HepG2 (cell line): ENCODE data around the gene TMEM219. TPM values are rescaled to one million over a fixed set of nuclear protein-coding genes. Genes with fewer than 3 reads are reported as not detected.

Source experiments
- ATAC-seq: fragments of 200-7000 bp; cut with Tn5 transposase; 3 replicates; pipeline ENCODE4 v1.9.1; 2020; ENCODE audit warnings: mild to moderate bottlenecking, moderate library complexity
- BruUV-seq: library from RNA; stranded (reverse); fragments of 400-500 nt; replicated peaks from 2 replicates; lab custom pipeline; 2021; lab: Mats Ljungman, UMichigan
- CTCF ChIA-PET: fragments of 300-600 bp; formaldehyde crosslinking; extraction: SDS; loops from one replicate; lab custom pipeline; 2021; ENCODE audit warnings: low total read pairs, inconsistent platforms, low intra/inter-chr PET ratio; lab: Yijun Ruan, JAX
- POLR2A ChIA-PET: fragments of 350-600 bp; sonication (Branson Sonifier 250); formaldehyde crosslinking; loops from one replicate; lab custom pipeline; 2020; ENCODE audit warnings: antibody characterized with exemption, inconsistent platforms; lab: Yijun Ruan, JAX
- DNase-seq: peaks from one replicate; pipeline ENCODE4 v3.0.0-alpha.2; 2015; ENCODE audit warnings: low spot score
- FAIRE-seq: peaks from 3 replicates; lab custom pipeline; 2011; peaks lifted over from hg19 to GRCh38; lab: Jason Lieb, UNC
- H2AFZ ChIP-seq: one replicate; pipeline ENCODE4 v1.6.1; 2011; ENCODE audit warnings: low read length, inconsistent platforms
- H3K27ac ChIP-seq: fragments of 300-600 bp; 3 replicates; pipeline ENCODE4 v1.8.0; 2011; ENCODE audit warnings: mixed run types, mild to moderate bottlenecking, mixed read lengths, low read length, inconsistent platforms; ENCODE audit not compliant: insufficient read depth; ENCODE audit errors: extremely low read length
- H3K27me3 ChIP-seq, 2 experiments: fragments of 200-600 bp in 1 of 2; 2 replicates in 1 of 2; 3 replicates in 1 of 2; pipeline versions ENCODE4 v1.6.0 to v1.8.0; 2011; ENCODE audit warnings: low read length in 2 of 2, mild to moderate bottlenecking in 2 of 2, moderate library complexity in 2 of 2, inconsistent platforms in 1 of 2; ENCODE audit not compliant: insufficient read depth in 2 of 2, control insufficient read depth in 1 of 2
- H3K36me3 ChIP-seq, 2 experiments: fragments of 200-600 bp in 1 of 2; replicated peaks in 1 of 2; 2 replicates in 1 of 2; 3 replicates in 1 of 2; pipeline versions ENCODE4 v1.5.1 to v1.8.0; 2011; ENCODE audit warnings: low read length in 2 of 2, inconsistent platforms in 1 of 2; ENCODE audit not compliant: insufficient read depth in 2 of 2, control insufficient read depth in 1 of 2
- H3K4me1 ChIP-seq: 2 replicates; pipeline ENCODE4 v1.5.1; 2012; ENCODE audit warnings: low read length, inconsistent platforms; ENCODE audit not compliant: insufficient read depth
- H3K4me2 ChIP-seq: 2 replicates; pipeline ENCODE4 v1.6.0; 2011; ENCODE audit warnings: low read depth, low read length, inconsistent platforms
- H3K4me3 ChIP-seq, 3 experiments: fragments of 200-600 bp in 1 of 3; sonication (generic), shearing (Covaris generic) in 1 of 3; replicated peaks in 1 of 3; 2 replicates each; pipeline ENCODE4 v1.5.1; 2011 to 2016; ENCODE audit warnings: low read length in 3 of 3, inconsistent platforms in 2 of 3, low read depth in 2 of 3, mild to moderate bottlenecking in 2 of 3, control low read depth in 1 of 3, mixed read lengths in 1 of 3; ENCODE audit not compliant: insufficient read depth in 1 of 3
- H3K79me2 ChIP-seq: one replicate; pipeline ENCODE4 v1.6.1; 2011; ENCODE audit warnings: low read length, inconsistent platforms; ENCODE audit not compliant: insufficient read depth
- H3K9ac ChIP-seq: 2 replicates; pipeline ENCODE4 v1.6.0; 2011; ENCODE audit warnings: mild to moderate bottlenecking, low read depth, low read length, inconsistent platforms; ENCODE audit not compliant: insufficient read depth
- H3K9me3 ChIP-seq: 2 replicates; pipeline ENCODE4 v1.5.1; 2012; ENCODE audit warnings: mild to moderate bottlenecking, low read length
- H4K20me1 ChIP-seq: 2 replicates; pipeline ENCODE4 v1.6.0; 2011; ENCODE audit warnings: inconsistent platforms, mild to moderate bottlenecking, low read length, moderate library complexity; ENCODE audit not compliant: insufficient read depth
- NR3C1 ChIP-seq: sonication (generic); formaldehyde crosslinking; IDR thresholded peaks from 2 replicates; pipeline ENCODE4 v1.4.0; 2020; ENCODE audit warnings: missing genetic modification reagents
- SETDB1 ChIP-seq: sonication (generic); formaldehyde crosslinking; IDR thresholded peaks from 2 replicates; pipeline ENCODE4 v1.5.1; 2020; ENCODE audit warnings: missing genetic modification reagents, mild to moderate bottlenecking, borderline replicate concordance
- SMAD9 ChIP-seq: sonication (generic); formaldehyde crosslinking; IDR thresholded peaks from 2 replicates; pipeline ENCODE4 v1.5.1; 2020; ENCODE audit warnings: mild to moderate bottlenecking, missing genetic modification reagents
- TEAD3 ChIP-seq: optimal IDR thresholded peaks from 2 replicates; pipeline ENCODE3; 2016; ENCODE audit warnings: borderline replicate concordance
- XRCC5 ChIP-seq: fragments of 200-400 bp; formaldehyde crosslinking; optimal IDR thresholded peaks from 2 replicates; pipeline ENCODE3; 2017; ENCODE audit warnings: mild to moderate bottlenecking, low read length
- YEATS2 ChIP-seq: sonication (generic); formaldehyde crosslinking; IDR thresholded peaks from 2 replicates; pipeline ENCODE4 v1.4.0; 2020; ENCODE audit warnings: missing genetic modification reagents, borderline replicate concordance
- ZKSCAN5 ChIP-seq: sonication (generic); formaldehyde crosslinking; IDR thresholded peaks from 2 replicates; pipeline ENCODE4 v1.5.1; 2020; ENCODE audit warnings: mild to moderate bottlenecking, missing genetic modification reagents
- ZNF12 ChIP-seq: sonication (generic); formaldehyde crosslinking; IDR thresholded peaks from 2 replicates; pipeline ENCODE4 v1.5.0; 2020; ENCODE audit warnings: missing genetic modification reagents
- ZNF275 ChIP-seq: sonication (generic); formaldehyde crosslinking; IDR thresholded peaks from 2 replicates; pipeline ENCODE4 v1.8.0; 2022; ENCODE audit warnings: missing genetic modification reagents, mild to moderate bottlenecking, inconsistent platforms, borderline replicate concordance
- ZNF281 ChIP-seq: sonication (generic); formaldehyde crosslinking; IDR thresholded peaks from 2 replicates; pipeline ENCODE4 v1.4.0; 2020; ENCODE audit warnings: missing genetic modification reagents, borderline replicate concordance
- ZNF501 ChIP-seq: sonication (generic); formaldehyde crosslinking; IDR thresholded peaks from 2 replicates; pipeline ENCODE4 v1.5.1; 2020; ENCODE audit warnings: mild to moderate bottlenecking, moderate library complexity, missing genetic modification reagents
- ZNF510 ChIP-seq: sonication (generic); formaldehyde crosslinking; IDR thresholded peaks from 2 replicates; pipeline ENCODE4 v1.4.0; 2020; ENCODE audit warnings: low read depth, mild to moderate bottlenecking, missing genetic modification reagents
- ZNF567 ChIP-seq: sonication (generic); formaldehyde crosslinking; IDR thresholded peaks from 2 replicates; pipeline ENCODE4 v1.8.1; 2023; ENCODE audit warnings: mild to moderate bottlenecking, missing genetic modification reagents, borderline replicate concordance
- ZNF678 ChIP-seq: sonication (generic); formaldehyde crosslinking; IDR thresholded peaks from 2 replicates; pipeline ENCODE4 v1.4.0; 2020; ENCODE audit warnings: mild to moderate bottlenecking, missing genetic modification reagents
- ZNF720 ChIP-seq: sonication (generic); formaldehyde crosslinking; IDR thresholded peaks from 2 replicates; pipeline ENCODE4 v1.4.0; 2020; ENCODE audit warnings: missing genetic modification reagents
- ZNF777 ChIP-seq: sonication (generic); formaldehyde crosslinking; IDR thresholded peaks from 2 replicates; pipeline ENCODE4 v1.4.0; 2020; ENCODE audit warnings: missing genetic modification reagents
- WGBS: methylation state at CpG from one replicate; pipeline ENCODE4 v1.1.6; 2017; ENCODE audit warnings: low lambda C conversion rate; 5-methylcytosine and 5-hydroxymethylcytosine counted together
- in situ Hi-C: cut with HindIII; loops from 2 replicates; pipeline ENCODE4 v1.10.0; 2017; ENCODE audit warnings: low pct_unique_long_range_greater_than_20kb; ENCODE audit not compliant: extremely low pct_ligation_motif_present
- intact Hi-C: fragments of 100-400 bp; cut with micrococcal nuclease; formaldehyde crosslinking; loops from one replicate; pipeline ENCODE4 v1.10.0; 2022; ENCODE audit not compliant: unreplicated experiment
- polyA plus RNA-seq, 8 experiments: library from polyadenylated mRNA; depleted of rRNA in 3 of 8; stranded (reverse) in 7 of 8; unstranded in 1 of 8; fragments of >200 nt; fragmentation: Illumina TruSeq in 4 of 8; extraction: Trizol in 4 of 8; gene quantifications; 2 replicates each; pipeline versions ENCODE4 v1.2.1 to v1.2.3, GENCODE V29; 2011 to 2016; ENCODE audit warnings: low read depth in 4 of 8, missing spikeins in 1 of 8, mixed read lengths in 1 of 8; ENCODE audit not compliant: insufficient read depth in 1 of 8
- total RNA-seq, 5 experiments: library from RNA; depleted of rRNA; stranded (reverse); fragments of >200 nt; fragmentation: Illumina TruSeq; extraction: Trizol; gene quantifications; 2 replicates each; pipeline ENCODE4 v1.2.3, GENCODE V29; 2016; ENCODE audit warnings: low read depth in 1 of 5

The TMEM219 gene
- total and polyA plus RNA-seq, 2 of the 13 experiments (the other 11 are each of a cell fraction or from before 2014, with no cell fraction given), result 105 to 115 TPM

- Histone ChIP-seq H3K79me2 (no peaks in the 10 kb centered on the region), H4K20me1 (no peaks in the 10 kb centered on the region), H3K4me2 (no peak overlapping the region), H3K27ac (no peak overlapping the region), H3K9ac (no peak overlapping the region), H3K9me3 (peaks cover 8% of the 10 kb centered on the region; the same call in 1 of the 2 replicates), H2AFZ (no peak overlapping the region), H3K4me1 (peaks cover 12% of the 10 kb centered on the region), H3K27me3 (peaks cover 0 to 10% of the 10 kb centered on the region in 2 experiments; a peak in 1 of 5 replicates), H3K4me3 (no peak overlapping the region), H3K36me3 (no peaks in the 10 kb centered on the region)
- DNase-seq, result no peak
- POLR2A ChIA-PET, result interaction anchor here (1.4 to 2.5 kb wide), 3 partner anchors 10 to 26 kb away, joined by 3 to 9 read pairs (median 4); partner anchors contain the start of genes KCTD13 and TMEM219
- in situ Hi-C loops, result no loop called here
- WGBS, result 36% methylated on average over 8 of the region's 8 CpGs
- no TSS peak for BruUV-seq
- FAIRE-seq, result no peak
- CTCF ChIA-PET, result no interaction called here
- intact Hi-C loops, result no loop called here
- ATAC-seq, result peak; percentile 92
- no peak for TF ChIP-seq ZNF777 (CRISPR knock-in tag)
- TF ChIP-seq ZNF720 (CRISPR knock-in tag), result no peak
- TF ChIP-seq SMAD9, result no peak
- TF ChIP-seq ZNF12 (CRISPR knock-in tag), result no peak
- TF ChIP-seq NR3C1 (CRISPR knock-in tag), result no peak
- no peak for TF ChIP-seq YEATS2 (CRISPR knock-in tag)
- TF ChIP-seq ZNF510 (CRISPR knock-in tag), result no peak
- TF ChIP-seq ZNF678 (CRISPR knock-in tag), result no peak
- no peak for TF ChIP-seq SETDB1 (CRISPR knock-in tag)
- peak; percentile 30 for TF ChIP-seq XRCC5
- no peak for TF ChIP-seq ZNF567
- no peak for TF ChIP-seq TEAD3 (CRISPR knock-in tag)
- no peak for TF ChIP-seq ZNF501
- TF ChIP-seq ZNF275 (CRISPR knock-in tag), result no peak
- TF ChIP-seq ZKSCAN5 (CRISPR knock-in tag), result no peak
- peak; percentile 38; the same call in 1 of the 2 replicates for TF ChIP-seq ZNF281
Measured at GRCh38 chr16:29951625-29952365, 10.1 kb upstream of the TMEM219 start.
